ENCODE results near the gene MKNK1. TPM values are rescaled to one million over a fixed set of nuclear protein-coding genes. Genes with fewer than 3 reads are reported as not detected.
A peak's percentile ranks its signal among the peaks of the same experiment; 100 is the strongest.

The MKNK1 gene
- 40.1 TPM for total RNA-seq (2021; ENCODE audit: unreplicated experiment)
- polyA plus RNA-seq (2012; ENCODE audit: insufficient read length) = 31.4 TPM
- percentile 69 among the genes with signal in this experiment for Bru-seq, nascent RNA
- percentile 73 among the genes with signal in this experiment for BruChase-seq, experiment 1, labeled RNA remaining after a 2-hour chase
- percentile 77 among the genes with signal in this experiment for BruChase-seq, experiment 2, labeled RNA remaining after a 6-hour chase
- long read RNA-seq, transcript MKNK1-230 (12 exons, 2,600 nt) = major isoform, 5 of 50 reads
- long read RNA-seq, partial matches to known transcripts = 13 of 50 reads
- long read RNA-seq, other reads (novel, unspliced or antisense) = 28 of 50 reads

GRCh38 chr1:46603858-46604549 is at the start of gene MKNK1:
TSS of gene MKNK1 (minus strand) at chr1:46604268. CDS start at chr1:46583327, 20,941 bp downstream.
- H3K4me3 ChIP-seq (ENCODE audit: low read depth in 2 of 2, low read length in 2 of 2) = peak within 1 kb of the TSS; percentile 80 to 96
- H3K9me3 ChIP-seq (ENCODE audit: control insufficient read depth, insufficient read depth, low read depth, low read length) = no peaks in the 10 kb centered on the region
- no peaks in the 10 kb centered on the region for H3K27me3 ChIP-seq (ENCODE audit: control insufficient read depth, insufficient read depth, low read length)
- H3K4me1 ChIP-seq (ENCODE audit: control insufficient read depth, insufficient read depth, low read length) = peaks cover 16% of the 10 kb centered on the region
- TSS peak; percentile 67 for BruUV-seq (replicated peaks)
- ChIA-PET CTCF (interaction anchor here (0.5 to 0.7 kb wide), 2 partner anchors 15 to 157 kb away, joined by 3 read pairs; no protein-coding TSS in a partner anchor), POLR2A (interaction anchor here (1.6 kb wide), 1 partner anchor 13 kb away, joined by 14 read pairs; the partner anchor contains the start of gene MOB3C)
- peak within 1 kb of the TSS; percentile 89 for H3K27ac ChIP-seq (ENCODE audit: low read length)
- 0 out of 2 replicates have a peak, but pooled peaks have one; percentile 58 for TF ChIP-seq SIN3A (IDR thresholded peaks at IDR 0.05; ENCODE audit: borderline replicate concordance, insufficient read depth, low read depth, low read length)
- TF ChIP-seq POLR2AphosphoS5 (IDR thresholded peaks at IDR 0.05; ENCODE audit: low read depth, low read length) = peak; percentile 91
- TF ChIP-seq TCF7L2 (IDR thresholded peaks at IDR 0.05; ENCODE audit: low read depth, low read length) = no peak
- intact Hi-C loops (cut with micrococcal nuclease; ENCODE audit: unreplicated experiment) (no loop called here), in situ Hi-C loops (cut with HindIII; ENCODE audit: low pct_unique_long_range_greater_than_20kb, low sequenced_read_pairs) (no loop called here)
- ATAC-seq (peak; percentile 96), DNase-seq (ENCODE audit: low read depth, low spot score) (peak; percentile 84)
- H3K36me3 ChIP-seq (ENCODE audit: control insufficient read depth, insufficient read depth, low read length) = no peaks in the 10 kb centered on the region

GRCh38 chr1:46653405-46653958 is 49.4 kb upstream of the MKNK1 start:
- Histone ChIP-seq H3K9me3 (ENCODE audit: control insufficient read depth, insufficient read depth, low read depth, low read length) (no peaks in the 10 kb centered on the region), H3K4me1 (ENCODE audit: control insufficient read depth, insufficient read depth, low read length) (peaks cover 5% of the 10 kb centered on the region; the same call in 1 of the 2 replicates), H3K4me3 (ENCODE audit: low read depth in 2 of 2, low read length in 2 of 2) (no peak overlapping the region), H3K27ac (ENCODE audit: low read length) (peak overlapping the region; percentile 52), H3K36me3 (ENCODE audit: control insufficient read depth, insufficient read depth, low read length) (peaks cover 16% of the 10 kb centered on the region), H3K27me3 (ENCODE audit: control insufficient read depth, insufficient read depth, low read length) (no peaks in the 10 kb centered on the region)
- ATAC-seq = no peak
- CTCF ChIA-PET = no interaction called here
- no TSS peak for BruUV-seq (replicated peaks)
- intact Hi-C loops (cut with micrococcal nuclease; ENCODE audit: unreplicated experiment) (no loop called here), in situ Hi-C loops (cut with HindIII; ENCODE audit: low pct_unique_long_range_greater_than_20kb, low sequenced_read_pairs) (no loop called here)
- DNase-seq (ENCODE audit: low read depth, low spot score) = no peak
- POLR2A ChIA-PET = no interaction called here
- TF ChIP-seq TCF7L2 (IDR thresholded peaks at IDR 0.05; ENCODE audit: low read depth, low read length) (0 out of 2 replicates have a peak, but pooled peaks have one; percentile 24), SIN3A (IDR thresholded peaks at IDR 0.05; ENCODE audit: borderline replicate concordance, insufficient read depth, low read depth, low read length) (no peak), CTCF (IDR thresholded peaks at IDR 0.05) (no peak)

GRCh38 chr1:46652321-46653100 is 48.4 kb upstream of the MKNK1 start:
- CTCF ChIA-PET = no interaction called here
- peaks cover 13% of the 10 kb centered on the region for H3K36me3 ChIP-seq (ENCODE audit: control insufficient read depth, insufficient read depth, low read length)

More at GRCh38 chr1:46652321-46653100, 48.4 kb upstream of the MKNK1 start:
- POLR2A ChIA-PET = no interaction called here
- no peaks in the 10 kb centered on the region for H3K27me3 ChIP-seq (ENCODE audit: control insufficient read depth, insufficient read depth, low read length)
- intact Hi-C loops (cut with micrococcal nuclease; ENCODE audit: unreplicated experiment) (no loop called here), in situ Hi-C loops (cut with HindIII; ENCODE audit: low pct_unique_long_range_greater_than_20kb, low sequenced_read_pairs) (no loop called here)
- ATAC-seq (no peak), DNase-seq (ENCODE audit: low read depth, low spot score) (no peak)
- H3K4me1 ChIP-seq (ENCODE audit: control insufficient read depth, insufficient read depth, low read length) = peaks cover 5% of the 10 kb centered on the region; the same call in 1 of the 2 replicates
- TF ChIP-seq REST (IDR thresholded peaks at IDR 0.05; ENCODE audit: insufficient read depth in 1 of 2, low read depth in 2 of 2, low read length in 1 of 2) (no peak), POLR2AphosphoS5 (IDR thresholded peaks at IDR 0.05; ENCODE audit: low read depth, low read length) (no peak), SIN3A (IDR thresholded peaks at IDR 0.05; ENCODE audit: borderline replicate concordance, insufficient read depth, low read depth, low read length) (no peak), CTCF (IDR thresholded peaks at IDR 0.05) (no peak), TCF7L2 (IDR thresholded peaks at IDR 0.05; ENCODE audit: low read depth, low read length) (no peak)
- no peak overlapping the region for H3K4me3 ChIP-seq (ENCODE audit: low read depth in 2 of 2, low read length in 2 of 2)
- no TSS peak for BruUV-seq (replicated peaks)
- no peaks in the 10 kb centered on the region for H3K9me3 ChIP-seq (ENCODE audit: control insufficient read depth, insufficient read depth, low read depth, low read length)
- peak overlapping the region; percentile 52; the same call in 1 of the 2 replicates for H3K27ac ChIP-seq (ENCODE audit: low read length)
